Measurements from ENCODE around the gene CDON. TPM values are rescaled to one million over a fixed set of nuclear protein-coding genes. Genes with fewer than 3 reads are reported as not detected.

Gene CDON
- total and polyA plus RNA-seq, 2 donors from 2014 or later: 0.45 to 4.0 TPM

DNA sequence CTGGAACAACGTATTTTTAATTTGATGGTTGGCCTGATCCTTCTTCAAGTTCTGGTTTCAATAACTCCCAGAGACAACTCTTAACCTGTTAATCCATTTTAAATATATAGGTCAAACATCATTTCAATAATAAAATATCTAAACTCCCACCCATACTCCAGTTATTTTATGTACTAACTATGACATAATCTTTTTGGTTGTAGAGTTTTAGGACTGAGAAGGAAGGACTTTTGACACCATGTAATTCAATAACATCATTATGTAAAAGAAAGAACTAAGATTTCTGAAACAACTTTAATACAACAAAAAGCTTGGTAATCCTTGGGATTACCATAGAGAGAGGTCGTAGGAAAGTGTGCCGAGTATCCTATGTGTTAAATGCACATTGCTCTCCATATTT is 85.3 kb downstream of the CDON start:
- intact Hi-C loops (cut with DNase I): no loop called here
- Histone ChIP-seq H3K9ac (ENCODE audit: low read length in 3 of 3) (no peak overlapping the region), H3K4me1 (ENCODE audit: control insufficient read depth in 2 of 3, insufficient read depth in 2 of 3, low read depth in 1 of 3, low read length in 3 of 3) (no peaks in the 10 kb centered on the region), H3K27ac (ENCODE audit: low read depth in 2 of 2, low read length in 2 of 2) (no peak overlapping the region), H3K9me3 (ENCODE audit: control insufficient read depth in 2 of 3, insufficient read depth in 1 of 3, low read length in 3 of 3) (no peaks in the 10 kb centered on the region), H3K4me3 (ENCODE audit: low read length in 3 of 3) (no peak overlapping the region), H3K27me3 (ENCODE audit: control insufficient read depth, insufficient read depth, low read length) (no peaks in the 10 kb centered on the region), H3K36me3 (ENCODE audit: control insufficient read depth in 2 of 3, insufficient read depth in 3 of 3, low read length in 3 of 3) (no peaks in the 10 kb centered on the region)
- DNase-seq (no peak), FAIRE-seq (no peak)
- TF ChIP-seq, protein P1, sequence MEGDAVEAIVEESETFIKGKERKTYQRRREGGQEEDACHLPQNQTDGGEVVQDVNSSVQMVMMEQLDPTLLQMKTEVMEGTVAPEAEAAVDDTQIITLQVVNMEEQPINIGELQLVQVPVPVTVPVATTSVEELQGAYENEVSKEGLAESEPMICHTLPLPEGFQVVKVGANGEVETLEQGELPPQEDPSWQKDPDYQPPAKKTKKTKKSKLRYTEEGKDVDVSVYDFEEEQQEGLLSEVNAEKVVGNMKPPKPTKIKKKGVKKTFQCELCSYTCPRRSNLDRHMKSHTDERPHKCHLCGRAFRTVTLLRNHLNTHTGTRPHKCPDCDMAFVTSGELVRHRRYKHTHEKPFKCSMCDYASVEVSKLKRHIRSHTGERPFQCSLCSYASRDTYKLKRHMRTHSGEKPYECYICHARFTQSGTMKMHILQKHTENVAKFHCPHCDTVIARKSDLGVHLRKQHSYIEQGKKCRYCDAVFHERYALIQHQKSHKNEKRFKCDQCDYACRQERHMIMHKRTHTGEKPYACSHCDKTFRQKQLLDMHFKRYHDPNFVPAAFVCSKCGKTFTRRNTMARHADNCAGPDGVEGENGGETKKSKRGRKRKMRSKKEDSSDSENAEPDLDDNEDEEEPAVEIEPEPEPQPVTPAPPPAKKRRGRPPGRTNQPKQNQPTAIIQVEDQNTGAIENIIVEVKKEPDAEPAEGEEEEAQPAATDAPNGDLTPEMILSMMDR (IDR thresholded peaks at IDR 0.05; ENCODE audit: borderline replicate concordance, extremely low read depth, insufficient read depth): no peak

DNA sequence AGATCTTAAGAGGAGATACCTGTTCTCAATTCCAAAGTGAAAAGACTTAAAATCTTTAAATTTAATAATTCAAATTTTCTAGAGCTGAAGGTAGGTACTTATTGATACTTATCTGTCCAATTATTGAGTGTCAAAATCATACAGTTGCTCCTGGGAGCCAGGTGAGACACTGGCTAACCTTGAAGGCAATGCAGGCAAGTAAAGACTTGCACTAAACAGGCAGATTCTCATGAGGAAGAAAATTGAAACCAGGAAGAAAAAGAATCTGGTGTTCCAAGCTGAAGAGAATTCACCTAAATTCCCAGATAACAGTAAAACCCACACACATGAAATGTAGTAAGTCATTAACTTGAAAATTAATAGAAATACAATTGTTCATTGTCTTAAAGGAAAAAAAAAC is 86.5 kb downstream of the CDON start:
- TF ChIP-seq, protein P1 (IDR thresholded peaks at IDR 0.05; ENCODE audit: borderline replicate concordance, extremely low read depth, insufficient read depth): no peak

DNA sequence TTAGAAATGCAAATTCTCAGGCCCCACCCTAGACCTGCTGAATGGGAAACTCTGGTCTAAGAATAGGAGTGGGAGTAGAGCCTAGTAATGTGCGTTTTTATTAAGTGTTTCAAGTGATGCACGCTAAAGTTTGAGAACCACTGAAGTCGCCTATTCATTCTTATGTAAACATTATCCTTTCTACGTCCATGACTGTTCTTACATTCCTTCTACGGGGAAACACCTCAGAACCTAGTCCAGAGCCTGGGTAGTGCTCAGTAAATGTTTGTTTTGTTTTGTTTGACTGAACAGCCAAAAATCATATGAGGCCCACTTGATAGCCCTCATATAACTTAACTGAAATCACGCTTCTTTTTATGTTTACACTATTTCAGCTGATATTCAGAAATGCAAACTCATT is 87.0 kb downstream of the CDON start:
- H3K4me3 ChIP-seq (ENCODE audit: low read length in 3 of 3): no peak overlapping the region
- TF ChIP-seq, protein P1 (IDR thresholded peaks at IDR 0.05; ENCODE audit: borderline replicate concordance, extremely low read depth, insufficient read depth): no peak
- no peaks in the 10 kb centered on the region for H3K36me3 ChIP-seq (ENCODE audit: control insufficient read depth in 2 of 3, insufficient read depth in 3 of 3, low read length in 3 of 3)
- FAIRE-seq (no peak), DNase-seq (no peak)
- H3K9ac ChIP-seq (ENCODE audit: low read length in 3 of 3): no peak overlapping the region
- H3K27me3 ChIP-seq (ENCODE audit: control insufficient read depth, insufficient read depth, low read length): no peaks in the 10 kb centered on the region
- H3K9me3 ChIP-seq (ENCODE audit: control insufficient read depth in 2 of 3, insufficient read depth in 1 of 3, low read length in 3 of 3): no peaks in the 10 kb centered on the region
- intact Hi-C loops (cut with DNase I): no loop called here
- H3K4me1 ChIP-seq (ENCODE audit: control insufficient read depth in 2 of 3, insufficient read depth in 2 of 3, low read depth in 1 of 3, low read length in 3 of 3): no peaks in the 10 kb centered on the region
- H3K27ac ChIP-seq (ENCODE audit: low read depth in 2 of 2, low read length in 2 of 2): no peak overlapping the region

More for the DNA sequence above, 86.5 kb downstream of the CDON start:
- H3K9ac ChIP-seq (ENCODE audit: low read length in 3 of 3): no peak overlapping the region
- H3K9me3 ChIP-seq (ENCODE audit: control insufficient read depth in 2 of 3, insufficient read depth in 1 of 3, low read length in 3 of 3): no peaks in the 10 kb centered on the region
- FAIRE-seq (no peak), DNase-seq (no peak)
- no peak overlapping the region for H3K27ac ChIP-seq (ENCODE audit: low read depth in 2 of 2, low read length in 2 of 2)
- no peaks in the 10 kb centered on the region for H3K4me1 ChIP-seq (ENCODE audit: control insufficient read depth in 2 of 3, insufficient read depth in 2 of 3, low read depth in 1 of 3, low read length in 3 of 3)
- intact Hi-C loops (cut with DNase I): no loop called here
- H3K4me3 ChIP-seq (ENCODE audit: low read length in 3 of 3): no peak overlapping the region
- no peaks in the 10 kb centered on the region for H3K36me3 ChIP-seq (ENCODE audit: control insufficient read depth in 2 of 3, insufficient read depth in 3 of 3, low read length in 3 of 3)
- H3K27me3 ChIP-seq (ENCODE audit: control insufficient read depth, insufficient read depth, low read length): no peaks in the 10 kb centered on the region

DNA sequence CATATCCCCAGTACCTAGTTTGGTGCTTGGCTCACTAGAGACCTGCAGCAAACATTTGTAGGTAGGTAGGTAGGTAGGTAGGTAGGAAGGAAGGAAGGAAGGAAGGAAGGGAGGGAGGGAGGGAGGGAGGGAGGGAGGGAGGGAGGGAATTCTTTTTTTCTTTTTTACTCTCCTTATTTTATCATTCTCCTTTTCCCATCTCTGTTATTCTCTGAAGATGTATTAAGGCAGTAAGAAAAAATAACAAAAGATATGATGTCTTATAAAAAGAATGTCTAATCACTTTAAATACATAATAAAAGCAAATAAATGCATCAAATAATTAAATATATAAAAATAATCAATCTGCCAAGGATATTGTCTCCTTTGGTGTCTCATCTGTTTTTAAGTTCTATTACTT is 88.4 kb downstream of the CDON start:
- TF ChIP-seq, protein P1 (IDR thresholded peaks at IDR 0.05; ENCODE audit: borderline replicate concordance, extremely low read depth, insufficient read depth): no peak
- H3K9ac ChIP-seq (ENCODE audit: low read length in 3 of 3): no peak overlapping the region
- no peak overlapping the region for H3K4me3 ChIP-seq (ENCODE audit: low read length in 3 of 3)
- H3K36me3 ChIP-seq (ENCODE audit: control insufficient read depth in 2 of 3, insufficient read depth in 3 of 3, low read length in 3 of 3): no peaks in the 10 kb centered on the region
- no peak for FAIRE-seq
- no peak overlapping the region for H3K27ac ChIP-seq (ENCODE audit: low read depth in 2 of 2, low read length in 2 of 2)
- no peak for DNase-seq
- H3K9me3 ChIP-seq (ENCODE audit: control insufficient read depth in 2 of 3, insufficient read depth in 1 of 3, low read length in 3 of 3): no peaks in the 10 kb centered on the region
- intact Hi-C loops (cut with DNase I): no loop called here
- no peaks in the 10 kb centered on the region for H3K4me1 ChIP-seq (ENCODE audit: control insufficient read depth in 2 of 3, insufficient read depth in 2 of 3, low read depth in 1 of 3, low read length in 3 of 3)
- H3K27me3 ChIP-seq (ENCODE audit: control insufficient read depth, insufficient read depth, low read length): no peaks in the 10 kb centered on the region
